Chondrocyte (in vitro differentiated cells): ENCODE results near the gene BUB1B. TPM values are rescaled to one million over a fixed set of nuclear protein-coding genes. Genes with fewer than 3 reads are reported as not detected.

Experiments used
- DNase-seq: peaks from one replicate; pipeline ENCODE4 v3.0.0; 2021; ENCODE audit warnings: mixed read lengths, low spot score
- H3K27ac Mint-ChIP-seq: one replicate; pipeline ENCODE4 v1.8.0; 2021; ENCODE audit warnings: mild to moderate bottlenecking, moderate library complexity, mixed read lengths; ENCODE audit not compliant: unreplicated experiment
- H3K27me3 Mint-ChIP-seq: 2 replicates; pipeline ENCODE4 v1.8.0; 2021; ENCODE audit warnings: low read depth, mixed read lengths
- H3K36me3 Mint-ChIP-seq: 2 replicates; pipeline ENCODE4 v1.8.0; 2021; ENCODE audit warnings: low read depth, mixed read lengths
- H3K4me1 Mint-ChIP-seq: 2 replicates; pipeline ENCODE4 v1.8.0; 2021; ENCODE audit warnings: low read depth, mild to moderate bottlenecking, mixed read lengths
- H3K4me3 Mint-ChIP-seq: one replicate; pipeline ENCODE4 v1.8.0; 2021; ENCODE audit warnings: mild to moderate bottlenecking, moderate library complexity, mixed read lengths; ENCODE audit not compliant: unreplicated experiment
- H3K9me3 Mint-ChIP-seq: 2 replicates; pipeline ENCODE4 v1.8.0; 2021; ENCODE audit warnings: low read depth, mixed read lengths
- total RNA-seq: library from RNA; stranded (reverse); gene quantifications from 3 replicates; pipeline ENCODE4 v1.2.1, GENCODE V29; 2021
- TF ChIP-seq, protein P1 (sequence below): fragments of 200-600 bp; sonication (generic); IDR thresholded peaks from 2 replicates; pipeline ENCODE4 v1.5.0; 2021; ENCODE audit warnings: antibody characterized with exemption, mild to moderate bottlenecking, moderate library complexity

BUB1B gene
- total RNA-seq, 1 donor from 2014 or later, result 6.7 TPM

DNA sequence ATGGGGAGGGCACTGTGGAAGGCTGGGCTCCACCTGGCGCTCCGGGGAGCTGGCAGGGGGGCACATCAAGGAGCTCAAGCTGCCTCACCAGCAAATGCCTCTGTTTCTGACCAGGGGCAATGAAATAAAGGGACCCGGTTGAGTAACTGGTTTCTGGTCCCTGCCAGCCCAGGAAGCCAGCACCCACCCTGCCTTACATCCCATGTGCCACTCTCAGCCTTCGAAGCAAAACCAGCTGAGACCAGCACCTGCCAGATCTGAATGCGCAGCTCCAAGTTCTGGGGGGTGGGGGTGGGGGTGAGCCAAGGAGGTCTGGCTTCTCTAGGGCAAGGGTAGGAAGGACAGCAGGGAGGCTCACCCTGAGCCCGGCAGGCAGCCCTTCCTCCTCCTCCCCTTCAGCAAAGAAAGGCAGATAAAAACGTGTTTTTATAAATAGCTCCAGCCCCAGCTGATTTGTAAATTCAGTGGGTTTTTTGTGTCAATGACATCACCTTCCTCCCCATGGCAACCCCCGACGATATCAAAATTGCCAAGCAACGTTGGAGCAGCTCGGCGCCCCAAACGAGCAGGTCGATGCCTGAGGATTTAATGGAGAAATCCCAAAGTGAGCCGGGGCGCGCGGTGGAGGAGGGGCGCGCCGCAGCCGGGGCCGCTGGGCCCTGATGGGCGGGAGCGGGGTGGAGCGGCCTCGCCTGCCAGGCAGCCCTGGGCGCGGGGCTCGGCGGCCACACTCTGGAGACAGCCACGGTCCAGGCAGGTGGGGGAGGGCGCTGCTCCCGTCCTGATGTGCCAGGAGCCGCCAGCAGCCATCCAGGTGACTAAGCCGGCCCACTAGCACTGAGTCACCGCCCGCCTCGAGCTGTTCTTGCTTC is 77.9 kb downstream of the BUB1B start, which contains the start of gene PAK6:
TSS of gene PAK6 (plus strand) at position 532 of the 872 bp plus-strand sequence. CDS start 25,723 bp downstream, outside the sequence.
- no peaks in the 10 kb centered on the region for H3K36me3 Mint-ChIP-seq
- no peaks in the 10 kb centered on the region for H3K9me3 Mint-ChIP-seq
- H3K4me3 Mint-ChIP-seq, result peak within 1 kb of the TSS; percentile 60
- peaks cover 8% of the 10 kb centered on the region for H3K4me1 Mint-ChIP-seq
- no peak within 1 kb of the TSS for H3K27ac Mint-ChIP-seq
- DNase-seq, result no peak
- TF ChIP-seq, protein P1, sequence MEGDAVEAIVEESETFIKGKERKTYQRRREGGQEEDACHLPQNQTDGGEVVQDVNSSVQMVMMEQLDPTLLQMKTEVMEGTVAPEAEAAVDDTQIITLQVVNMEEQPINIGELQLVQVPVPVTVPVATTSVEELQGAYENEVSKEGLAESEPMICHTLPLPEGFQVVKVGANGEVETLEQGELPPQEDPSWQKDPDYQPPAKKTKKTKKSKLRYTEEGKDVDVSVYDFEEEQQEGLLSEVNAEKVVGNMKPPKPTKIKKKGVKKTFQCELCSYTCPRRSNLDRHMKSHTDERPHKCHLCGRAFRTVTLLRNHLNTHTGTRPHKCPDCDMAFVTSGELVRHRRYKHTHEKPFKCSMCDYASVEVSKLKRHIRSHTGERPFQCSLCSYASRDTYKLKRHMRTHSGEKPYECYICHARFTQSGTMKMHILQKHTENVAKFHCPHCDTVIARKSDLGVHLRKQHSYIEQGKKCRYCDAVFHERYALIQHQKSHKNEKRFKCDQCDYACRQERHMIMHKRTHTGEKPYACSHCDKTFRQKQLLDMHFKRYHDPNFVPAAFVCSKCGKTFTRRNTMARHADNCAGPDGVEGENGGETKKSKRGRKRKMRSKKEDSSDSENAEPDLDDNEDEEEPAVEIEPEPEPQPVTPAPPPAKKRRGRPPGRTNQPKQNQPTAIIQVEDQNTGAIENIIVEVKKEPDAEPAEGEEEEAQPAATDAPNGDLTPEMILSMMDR, result no peak
- peaks cover 4% of the 10 kb centered on the region for H3K27me3 Mint-ChIP-seq

DNA sequence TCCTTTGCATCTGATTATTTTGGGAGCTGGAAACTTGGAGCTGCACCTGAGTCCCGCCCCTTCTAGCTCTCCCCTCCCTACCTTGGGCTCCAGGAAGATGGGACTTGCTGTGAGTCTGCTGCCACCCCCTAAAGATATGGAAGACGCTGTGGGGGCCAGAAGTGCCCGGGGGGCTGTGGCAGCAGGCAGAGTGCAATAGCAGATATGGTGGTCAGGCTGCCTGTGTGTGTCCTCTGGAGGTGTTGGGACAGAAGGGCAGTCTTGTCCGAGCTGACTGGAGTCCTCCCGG is 78.5 kb downstream of the BUB1B start:
- no peak overlapping the region for H3K27ac Mint-ChIP-seq
- H3K36me3 Mint-ChIP-seq, result no peaks in the 10 kb centered on the region
- H3K27me3 Mint-ChIP-seq, result peaks cover 4% of the 10 kb centered on the region
- H3K4me3 Mint-ChIP-seq, result peak overlapping the region; percentile 53
- no peaks in the 10 kb centered on the region for H3K9me3 Mint-ChIP-seq
- peaks cover 8% of the 10 kb centered on the region for H3K4me1 Mint-ChIP-seq
- TF ChIP-seq, protein P1, result no peak
- DNase-seq, result no peak

DNA sequence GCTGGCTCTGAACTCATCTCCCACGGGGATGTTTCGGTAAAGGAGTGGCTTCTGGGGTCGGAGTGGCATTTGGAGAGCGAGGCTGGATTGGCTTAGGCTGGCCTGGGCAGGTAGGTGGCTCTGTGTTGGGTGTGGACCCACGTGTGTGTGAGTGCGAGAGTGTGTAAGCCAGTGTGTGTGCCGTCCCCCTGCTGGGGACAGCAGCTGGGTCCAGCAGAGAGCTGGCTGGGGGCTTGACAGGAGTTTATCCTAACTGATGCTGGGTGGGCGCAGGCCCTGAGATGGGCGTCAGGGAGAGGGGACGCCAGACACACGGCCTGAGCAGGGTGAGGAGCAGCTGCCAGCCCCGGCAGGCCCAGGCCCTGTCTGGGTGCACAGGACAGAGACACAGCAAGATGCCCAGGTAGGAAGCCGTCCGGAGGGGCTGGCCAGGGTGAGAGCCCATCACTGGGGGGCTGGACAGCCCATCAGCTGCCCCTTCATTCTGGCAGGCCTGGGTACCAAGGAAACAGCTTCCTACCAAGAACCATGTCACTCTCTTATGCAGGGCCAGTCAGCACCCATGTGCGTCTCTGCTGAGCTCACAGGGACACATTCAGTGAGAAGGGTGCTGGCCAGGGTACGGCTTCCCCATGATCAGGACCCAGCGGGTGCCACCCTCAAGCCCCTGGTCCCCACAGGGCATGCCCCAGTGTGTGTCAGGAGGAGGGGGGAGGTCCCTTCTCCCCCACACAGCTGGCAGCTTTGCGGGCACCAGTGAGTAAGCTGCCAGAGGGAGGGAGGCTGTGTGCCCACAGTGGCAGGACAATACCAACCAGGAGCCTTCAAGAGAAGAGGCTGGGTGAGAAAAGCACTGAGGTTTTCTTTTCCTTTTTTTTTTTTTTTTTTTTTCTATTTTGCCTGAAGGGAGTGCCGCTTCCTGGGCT is 79.1 kb downstream of the BUB1B start:
- peaks cover 4% of the 10 kb centered on the region for H3K27me3 Mint-ChIP-seq
- H3K36me3 Mint-ChIP-seq, result no peaks in the 10 kb centered on the region
- peak; percentile 77 for DNase-seq
- TF ChIP-seq, protein P1, result no peak
- peaks cover 8% of the 10 kb centered on the region for H3K4me1 Mint-ChIP-seq
- no peak overlapping the region for H3K4me3 Mint-ChIP-seq
- H3K27ac Mint-ChIP-seq, result no peak overlapping the region
- no peaks in the 10 kb centered on the region for H3K9me3 Mint-ChIP-seq

DNA sequence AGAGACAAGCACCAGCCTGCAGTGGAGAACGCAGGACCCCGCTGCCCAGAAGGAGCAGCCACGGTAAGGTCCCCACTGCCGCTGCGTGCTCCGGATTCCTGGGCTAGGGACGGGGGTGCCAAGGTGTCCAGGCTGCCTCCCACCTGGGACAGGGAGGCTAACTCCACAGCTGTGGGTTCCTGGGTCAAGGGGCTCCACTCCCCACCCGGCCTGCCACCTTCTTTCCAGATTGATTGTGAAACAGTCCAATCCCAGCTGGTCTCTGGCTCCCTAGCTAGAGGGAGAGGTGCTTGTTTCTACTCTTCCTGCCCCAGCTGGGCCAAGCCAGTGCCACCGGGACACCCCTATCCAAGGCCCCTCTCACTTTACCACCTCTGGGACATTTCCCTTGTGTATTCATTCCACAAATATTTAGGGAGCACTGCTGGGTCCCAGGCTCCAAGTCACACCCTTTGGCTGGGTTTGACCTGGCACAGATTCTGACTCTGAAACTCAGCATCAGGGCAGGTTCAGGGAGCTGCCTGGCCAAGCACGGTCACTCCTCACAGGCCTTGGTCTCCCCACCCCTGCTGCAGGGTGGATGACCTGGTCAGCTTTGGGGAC is 79.9 kb downstream of the BUB1B start:
- TF ChIP-seq, protein P1, result no peak
- no peak overlapping the region for H3K4me3 Mint-ChIP-seq
- H3K4me1 Mint-ChIP-seq, result peaks cover 8% of the 10 kb centered on the region
- H3K36me3 Mint-ChIP-seq, result no peaks in the 10 kb centered on the region
- H3K27ac Mint-ChIP-seq, result no peak overlapping the region
- H3K27me3 Mint-ChIP-seq, result peaks cover 4% of the 10 kb centered on the region
- no peaks in the 10 kb centered on the region for H3K9me3 Mint-ChIP-seq
- peak; percentile 81 for DNase-seq
